ENCODE data around the gene REG1B. TPM values are rescaled to one million over a fixed set of nuclear protein-coding genes. Genes with fewer than 3 reads are reported as not detected.

Gene REG1B
- total RNA-seq, 1 experiment from 2014 or later, result not detected

GRCh38 chr2:79084495-79085135, 3.2 kb downstream of the REG1B start:
- Mint-ChIP-seq H3K36me3 (ENCODE audit: insufficient read depth, unreplicated experiment) (no peaks in the 10 kb centered on the region), H3K4me3 (ENCODE audit: unreplicated experiment) (no peak overlapping the region), H3K9me3 (ENCODE audit: unreplicated experiment) (no peaks in the 10 kb centered on the region), H3K4me1 (ENCODE audit: low read depth, unreplicated experiment) (no peaks in the 10 kb centered on the region), H3K27me3 (ENCODE audit: insufficient read depth, unreplicated experiment) (peaks cover 14% of the 10 kb centered on the region), H3K27ac (ENCODE audit: unreplicated experiment) (no peak overlapping the region)
- H3K36me3 ChIP-seq (ENCODE audit: control insufficient read depth, insufficient read depth, low read length), result no peaks in the 10 kb centered on the region
- H3K4me1 ChIP-seq, result no peaks in the 10 kb centered on the region
- ChIA-PET POLR2A (no interaction called here), CTCF (no interaction called here)
- no TSS peak for BruUV-seq (replicated peaks)
- no peaks in the 10 kb centered on the region for H3K27me3 ChIP-seq (replicated peaks; ENCODE audit: control insufficient read depth, insufficient read depth, low read length)
- H3K4me3 ChIP-seq (ENCODE audit: low read depth, low read length), result no peak overlapping the region
- TF ChIP-seq, protein P1, sequence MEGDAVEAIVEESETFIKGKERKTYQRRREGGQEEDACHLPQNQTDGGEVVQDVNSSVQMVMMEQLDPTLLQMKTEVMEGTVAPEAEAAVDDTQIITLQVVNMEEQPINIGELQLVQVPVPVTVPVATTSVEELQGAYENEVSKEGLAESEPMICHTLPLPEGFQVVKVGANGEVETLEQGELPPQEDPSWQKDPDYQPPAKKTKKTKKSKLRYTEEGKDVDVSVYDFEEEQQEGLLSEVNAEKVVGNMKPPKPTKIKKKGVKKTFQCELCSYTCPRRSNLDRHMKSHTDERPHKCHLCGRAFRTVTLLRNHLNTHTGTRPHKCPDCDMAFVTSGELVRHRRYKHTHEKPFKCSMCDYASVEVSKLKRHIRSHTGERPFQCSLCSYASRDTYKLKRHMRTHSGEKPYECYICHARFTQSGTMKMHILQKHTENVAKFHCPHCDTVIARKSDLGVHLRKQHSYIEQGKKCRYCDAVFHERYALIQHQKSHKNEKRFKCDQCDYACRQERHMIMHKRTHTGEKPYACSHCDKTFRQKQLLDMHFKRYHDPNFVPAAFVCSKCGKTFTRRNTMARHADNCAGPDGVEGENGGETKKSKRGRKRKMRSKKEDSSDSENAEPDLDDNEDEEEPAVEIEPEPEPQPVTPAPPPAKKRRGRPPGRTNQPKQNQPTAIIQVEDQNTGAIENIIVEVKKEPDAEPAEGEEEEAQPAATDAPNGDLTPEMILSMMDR (IDR thresholded peaks at IDR 0.05; ENCODE audit: insufficient read depth in 1 of 2, low read depth in 1 of 2, low read length in 1 of 2, severe bottlenecking in 1 of 2, unreplicated experiment in 1 of 2), result no peak
- intact Hi-C loops (cut with micrococcal nuclease; ENCODE audit: unreplicated experiment), result no loop called here
- no peak for DNase-seq
- H3K9me3 ChIP-seq, result no peaks in the 10 kb centered on the region

DNA sequence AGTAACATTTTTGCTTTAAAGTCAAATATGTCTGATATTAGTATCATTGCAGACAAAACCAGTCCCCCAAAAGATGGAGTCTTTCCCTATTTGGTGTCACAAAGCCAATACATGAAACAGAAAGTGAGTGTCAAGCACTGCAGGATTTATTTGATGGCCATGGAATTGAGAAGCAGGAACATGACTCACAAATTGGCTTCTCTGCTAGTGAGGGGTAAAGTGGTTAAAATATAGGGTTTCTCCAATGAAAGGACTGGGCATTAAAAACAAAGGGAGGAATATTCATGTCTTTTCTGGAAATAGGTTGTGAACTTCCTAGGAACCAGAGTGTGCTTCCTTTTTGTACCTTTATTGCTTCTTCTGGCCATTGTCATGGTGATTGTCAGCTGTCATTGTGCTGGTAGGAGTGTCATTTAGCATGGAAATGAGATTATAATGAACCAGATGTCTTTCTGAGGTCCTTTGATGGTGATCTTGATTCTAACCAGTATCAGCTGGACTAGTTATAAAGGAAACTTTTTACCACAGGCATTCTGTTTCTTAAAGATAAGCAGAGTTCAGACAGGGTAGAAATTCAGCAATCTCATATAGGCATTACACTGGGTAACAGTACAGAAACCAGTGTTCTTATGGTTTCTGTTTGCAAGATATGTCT, 4.1 kb downstream of the REG1B start:
- BruUV-seq (replicated peaks), result no TSS peak
- H3K36me3 Mint-ChIP-seq (ENCODE audit: insufficient read depth, unreplicated experiment), result no peaks in the 10 kb centered on the region
- H3K27ac Mint-ChIP-seq (ENCODE audit: unreplicated experiment), result no peak overlapping the region
- Histone ChIP-seq H3K4me1 (no peaks in the 10 kb centered on the region), H3K36me3 (ENCODE audit: control insufficient read depth, insufficient read depth, low read length) (no peaks in the 10 kb centered on the region), H3K9me3 (no peaks in the 10 kb centered on the region), H3K27me3 (replicated peaks; ENCODE audit: control insufficient read depth, insufficient read depth, low read length) (no peaks in the 10 kb centered on the region), H3K4me3 (ENCODE audit: low read depth, low read length) (no peak overlapping the region)
- TF ChIP-seq, protein P1 (IDR thresholded peaks at IDR 0.05; ENCODE audit: insufficient read depth in 1 of 2, low read depth in 1 of 2, low read length in 1 of 2, severe bottlenecking in 1 of 2, unreplicated experiment in 1 of 2), result no peak
- DNase-seq, result no peak
- ChIA-PET CTCF (no interaction called here), POLR2A (no interaction called here)
- H3K4me1 Mint-ChIP-seq (ENCODE audit: low read depth, unreplicated experiment), result no peaks in the 10 kb centered on the region
- H3K4me3 Mint-ChIP-seq (ENCODE audit: unreplicated experiment), result no peak overlapping the region
- intact Hi-C loops (cut with micrococcal nuclease; ENCODE audit: unreplicated experiment), result no loop called here
- H3K27me3 Mint-ChIP-seq (ENCODE audit: insufficient read depth, unreplicated experiment), result peaks cover 13% of the 10 kb centered on the region
- no peaks in the 10 kb centered on the region for H3K9me3 Mint-ChIP-seq (ENCODE audit: unreplicated experiment)

GRCh38 chr2:79082987-79083386, 4.8 kb downstream of the REG1B start:
- no peaks in the 10 kb centered on the region for H3K9me3 Mint-ChIP-seq (ENCODE audit: unreplicated experiment)
- H3K27ac Mint-ChIP-seq (ENCODE audit: unreplicated experiment), result no peak overlapping the region
- H3K36me3 ChIP-seq (ENCODE audit: control insufficient read depth, insufficient read depth, low read length), result no peaks in the 10 kb centered on the region
- no peaks in the 10 kb centered on the region for H3K4me1 Mint-ChIP-seq (ENCODE audit: low read depth, unreplicated experiment)
- BruUV-seq (replicated peaks), result no TSS peak
- DNase-seq, result no peak
- intact Hi-C loops (cut with micrococcal nuclease; ENCODE audit: unreplicated experiment), result no loop called here
- TF ChIP-seq, protein P1 (IDR thresholded peaks at IDR 0.05; ENCODE audit: insufficient read depth in 1 of 2, low read depth in 1 of 2, low read length in 1 of 2, severe bottlenecking in 1 of 2, unreplicated experiment in 1 of 2), result no peak
- POLR2A ChIA-PET, result no interaction called here
- no peaks in the 10 kb centered on the region for H3K36me3 Mint-ChIP-seq (ENCODE audit: insufficient read depth, unreplicated experiment)
- peaks cover 10% of the 10 kb centered on the region for H3K27me3 Mint-ChIP-seq (ENCODE audit: insufficient read depth, unreplicated experiment)
- no peaks in the 10 kb centered on the region for H3K4me1 ChIP-seq
- H3K27me3 ChIP-seq (replicated peaks; ENCODE audit: control insufficient read depth, insufficient read depth, low read length), result no peaks in the 10 kb centered on the region
- no peaks in the 10 kb centered on the region for H3K9me3 ChIP-seq
- CTCF ChIA-PET, result no interaction called here
- no peak overlapping the region for H3K4me3 ChIP-seq (ENCODE audit: low read depth, low read length)
- no peak overlapping the region for H3K4me3 Mint-ChIP-seq (ENCODE audit: unreplicated experiment)

Measured in Caco-2 (cell line).